ENCODE measurements around the gene GOLGA6L10.

DNA sequence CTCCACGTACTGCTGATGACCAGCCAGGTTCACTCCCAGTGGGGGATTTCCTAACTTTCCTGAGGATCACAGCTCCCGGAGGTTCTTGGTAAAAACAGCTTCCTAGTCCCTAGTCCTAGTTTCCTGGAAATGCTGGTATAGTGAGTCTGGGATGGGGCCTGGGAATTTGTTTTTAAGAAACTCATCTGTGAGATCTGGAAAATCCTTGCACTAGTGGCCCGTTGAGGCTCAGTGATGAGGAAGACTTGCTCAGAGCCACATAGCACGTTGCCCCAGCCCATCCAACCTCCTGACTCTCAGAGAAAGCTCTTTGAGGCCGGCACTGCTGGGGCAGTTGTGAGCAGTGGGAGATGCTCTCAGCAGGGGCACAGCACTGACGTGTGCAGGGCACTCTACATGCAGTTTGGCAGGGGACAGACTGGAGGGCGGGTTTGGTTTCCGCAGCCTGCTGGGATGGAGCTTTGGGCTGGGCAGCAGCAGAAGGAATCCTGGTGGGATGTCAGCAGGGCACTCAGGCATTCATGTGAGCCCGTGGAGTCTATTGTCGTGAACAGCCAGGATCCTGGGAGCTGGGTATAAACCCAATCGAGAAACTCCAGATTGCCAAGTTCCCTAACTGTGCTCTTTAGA is 55.1 kb downstream of the GOLGA6L10 start:
- TF ChIP-seq RCOR1 (IDR thresholded peaks at IDR 0.05; ENCODE audit: insufficient replicate concordance, low read length) (no peak), SMC3 (IDR thresholded peaks at IDR 0.05; ENCODE audit: low read depth, low read length) (no peak), CTCF (conservative IDR thresholded peaks at IDR 0.05; ENCODE audit: low read depth, low read length) (no peak), POLR2A (IDR thresholded peaks at IDR 0.05; ENCODE audit: low read depth, low read length) (no peak), MAFK (IDR thresholded peaks at IDR 0.05; ENCODE audit: low read depth, low read length) (no peak), BHLHE40 (IDR thresholded peaks at IDR 0.05; ENCODE audit: low read depth, low read length) (no peak), MXI1 (IDR thresholded peaks at IDR 0.05; ENCODE audit: borderline replicate concordance, low read depth, low read length) (no peak), FOS (IDR thresholded peaks at IDR 0.05; ENCODE audit: low read depth, low read length) (no peak)
- TF ChIP-seq, protein P1, sequence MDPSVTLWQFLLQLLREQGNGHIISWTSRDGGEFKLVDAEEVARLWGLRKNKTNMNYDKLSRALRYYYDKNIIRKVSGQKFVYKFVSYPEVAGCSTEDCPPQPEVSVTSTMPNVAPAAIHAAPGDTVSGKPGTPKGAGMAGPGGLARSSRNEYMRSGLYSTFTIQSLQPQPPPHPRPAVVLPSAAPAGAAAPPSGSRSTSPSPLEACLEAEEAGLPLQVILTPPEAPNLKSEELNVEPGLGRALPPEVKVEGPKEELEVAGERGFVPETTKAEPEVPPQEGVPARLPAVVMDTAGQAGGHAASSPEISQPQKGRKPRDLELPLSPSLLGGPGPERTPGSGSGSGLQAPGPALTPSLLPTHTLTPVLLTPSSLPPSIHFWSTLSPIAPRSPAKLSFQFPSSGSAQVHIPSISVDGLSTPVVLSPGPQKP (IDR thresholded peaks at IDR 0.05; ENCODE audit: borderline replicate concordance, low read depth, low read length) = no peak
